CD4-positive, alpha-beta T cell (primary cell): ENCODE data around the gene POR. TPM values are rescaled to one million over a fixed set of nuclear protein-coding genes. Genes with fewer than 3 reads are reported as not detected.
"Not testable (repeated sequence)": the region's sequence is repeated elsewhere in the genome, so short reads cannot be mapped to it uniquely, and the experiment has no call there.

Source experiments
- ATAC-seq: fragments of 200-7000 bp; cut with Tn5 transposase; one replicate; pipeline ENCODE4 v1.10.0; 2022; ENCODE audit warnings: mild to moderate bottlenecking; ENCODE audit not compliant: poor library complexity
- CTCF ChIA-PET: fragments of 350-600 bp; sonication (Branson Sonifier 250); formaldehyde crosslinking; loops from one replicate; lab custom pipeline; 2021; ENCODE audit warnings: antibody characterized with exemption, inconsistent platforms; lab: Charles Lee
- POLR2A ChIA-PET: fragments of 350-600 bp; sonication (Branson Sonifier 250); formaldehyde crosslinking; loops from one replicate; lab custom pipeline; 2021; ENCODE audit warnings: antibody characterized with exemption, inconsistent platforms; lab: Charles Lee
- DNase-seq, 14 experiments: peaks; one replicate each; pipeline ENCODE4 v3.0.0-alpha.2; 2013 to 2020; ENCODE audit warnings: mixed read lengths in 2 of 14
- H3K27ac ChIP-seq, 2 donors: one replicate each; pipeline versions ENCODE4 v1.5.1 to v1.7.0; 2013; ENCODE audit warnings: low read length in 2 of 2, low read depth in 1 of 2, mild to moderate bottlenecking in 1 of 2
- H3K27me3 ChIP-seq, 2 experiments: 1 replicate in 1 of 2; 2 replicates in 1 of 2; pipeline versions ENCODE4 v1.6.1 to v1.7.0; 2013; ENCODE audit warnings: low read length in 2 of 2, control low read depth in 1 of 2, mild to moderate bottlenecking in 1 of 2, moderate library complexity in 1 of 2; ENCODE audit not compliant: insufficient read depth in 2 of 2, control insufficient read depth in 1 of 2
- H3K36me3 ChIP-seq: one replicate; pipeline ENCODE4 v1.6.1; 2013; ENCODE audit warnings: low read length, control low read depth; ENCODE audit not compliant: insufficient read depth
- H3K4me1 ChIP-seq: one replicate; pipeline ENCODE4 v1.6.1; 2013; ENCODE audit warnings: low read length, control low read depth; ENCODE audit not compliant: insufficient read depth
- H3K4me3 ChIP-seq: one replicate; pipeline ENCODE4 v1.5.1; 2013; ENCODE audit warnings: mild to moderate bottlenecking, low read length, moderate library complexity
- H3K9me3 ChIP-seq, 2 experiments: 1 replicate in 1 of 2; 2 replicates in 1 of 2; pipeline versions ENCODE4 v1.6.1 to v1.7.0; 2013; ENCODE audit warnings: low read length in 2 of 2, mild to moderate bottlenecking in 2 of 2, control low read depth in 1 of 2, moderate library complexity in 1 of 2; ENCODE audit not compliant: control insufficient read depth in 1 of 2, insufficient read depth in 1 of 2
- H3K27ac Mint-ChIP-seq: one replicate; pipeline ENCODE4 v1.8.0; 2020; ENCODE audit warnings: mixed read lengths
- H3K27me3 Mint-ChIP-seq: one replicate; pipeline ENCODE4 v1.8.0; 2021; ENCODE audit warnings: mixed read lengths
- H3K36me3 Mint-ChIP-seq: one replicate; pipeline ENCODE4 v1.8.0; 2021; ENCODE audit warnings: low read depth, mixed read lengths
- H3K4me1 Mint-ChIP-seq: one replicate; pipeline ENCODE4 v1.8.0; 2021; ENCODE audit warnings: low read depth, mixed read lengths
- H3K4me3 Mint-ChIP-seq: one replicate; pipeline ENCODE4 v1.8.0; 2020; ENCODE audit warnings: mild to moderate bottlenecking, mixed read lengths
- H3K9me3 Mint-ChIP-seq: one replicate; pipeline ENCODE4 v1.8.0; 2020; ENCODE audit warnings: mixed read lengths
- CTCF ChIP-seq: fragments of 200-600 bp; IDR thresholded peaks from one replicate; pipeline ENCODE4 v1.8.0; 2022; ENCODE audit warnings: antibody characterized with exemption, mild to moderate bottlenecking
- intact Hi-C, 2 experiments: fragments of 100-400 bp; cut with DNase I in 1 of 2; cut with micrococcal nuclease in 1 of 2; formaldehyde crosslinking; loops; one replicate each; pipeline versions ENCODE4 v1.15.1 to v1.9.0; 2023 to 2025; cut with DNase I, micrococcal nuclease
- total RNA-seq, 174 experiments: library from RNA in 2 of 174; stranded (reverse) in 2 of 174; gene quantifications; one replicate each; pipeline ENCODE4 v1.2.3 and lab custom pipeline; 2021 to 2026

Gene POR
- total RNA-seq, 2 experiments from 2014 or later, result 44.2 to 54.8 TPM

- peaks cover 30% of the 10 kb centered on the region for H3K36me3 Mint-ChIP-seq
- TF ChIP-seq CTCF, result no peak
- H3K9me3 Mint-ChIP-seq, result no peaks in the 10 kb centered on the region
- no peak overlapping the region for H3K27ac Mint-ChIP-seq
- peaks cover 4% of the 10 kb centered on the region for H3K4me1 Mint-ChIP-seq
- no peak for DNase-seq
- Histone ChIP-seq H3K27ac (no peak overlapping the region), H3K36me3 (peaks cover 10% of the 10 kb centered on the region), H3K4me3 (no peak overlapping the region), H3K4me1 (peaks cover 3% of the 10 kb centered on the region), H3K9me3 (no peaks in the 10 kb centered on the region), H3K27me3 (no peaks in the 10 kb centered on the region)
- H3K27me3 Mint-ChIP-seq, result no peaks in the 10 kb centered on the region
- intact Hi-C loops, result no loop called here
- ChIA-PET POLR2A (no interaction called here), CTCF (no interaction called here)
- no peak for ATAC-seq
- no peak overlapping the region for H3K4me3 Mint-ChIP-seq
Observed at GRCh38 chr7:76003351-76003750, 88.4 kb downstream of the POR start.

GRCh38 chr7:76005004-76005403 is 90.0 kb downstream of the POR start:
- Histone ChIP-seq H3K36me3 (peaks cover 10% of the 10 kb centered on the region), H3K4me1 (peaks cover 18% of the 10 kb centered on the region)
- peaks cover 31% of the 10 kb centered on the region for H3K36me3 Mint-ChIP-seq
- H3K4me3 ChIP-seq, H3K9me3 Mint-ChIP-seq, ATAC-seq, H3K27me3 ChIP-seq, H3K4me3 Mint-ChIP-seq, H3K27ac Mint-ChIP-seq, DNase-seq, H3K27ac ChIP-seq, H3K9me3 ChIP-seq, CTCF ChIA-PET, H3K27me3 Mint-ChIP-seq: not testable (repeated sequence)
- POLR2A ChIA-PET, result interaction anchor here (0.6 kb wide), 1 partner anchor 14 kb away, joined by 3 read pairs; no protein-coding TSS in a partner anchor
- intact Hi-C loops, result loop anchor here in 1 of 2 experiments (5.0 kb wide), 1 partner anchor 123 kb away; no protein-coding TSS in a partner anchor
- peaks cover 20% of the 10 kb centered on the region for H3K4me1 Mint-ChIP-seq

GRCh38 chr7:76008156-76008687 is 93.3 kb downstream of the POR start:
- Mint-ChIP-seq H3K4me1 (peaks cover 34% of the 10 kb centered on the region), H3K36me3 (peaks cover 36% of the 10 kb centered on the region), H3K27me3 (no peaks in the 10 kb centered on the region), H3K27ac (peak overlapping the region; percentile 16), H3K9me3 (no peaks in the 10 kb centered on the region), H3K4me3 (no peak overlapping the region)
- ChIA-PET CTCF (interaction anchor here (0.7 to 3.2 kb wide), 3 partner anchors 12 to 247 kb away, joined by 3 to 17 read pairs (median 4); no protein-coding TSS in a partner anchor), POLR2A (interaction anchor here (0.7 to 4.0 kb wide), 4 partner anchors 12 to 130 kb away, joined by 3 to 16 read pairs (median 6); partner anchors contain the start of gene POR)
- no peak overlapping the region for H3K4me3 ChIP-seq
- DNase-seq (peak in 4 of 14 experiments; percentile 25 to 52 (median 44)), ATAC-seq (no peak)
- intact Hi-C loops, result loop anchor here in 1 of 2 experiments (5.0 kb wide), 1 partner anchor 126 kb away; no protein-coding TSS in a partner anchor
- H3K27me3 ChIP-seq, result no peaks in the 10 kb centered on the region
- peaks cover 29% of the 10 kb centered on the region for H3K4me1 ChIP-seq
- H3K27ac ChIP-seq, result no peak overlapping the region
- peaks cover 16% of the 10 kb centered on the region for H3K36me3 ChIP-seq
- H3K9me3 ChIP-seq, result no peaks in the 10 kb centered on the region
- TF ChIP-seq CTCF, result no peak
